ENCODE data around the gene PCSK6.
A peak's percentile ranks its signal among the peaks of the same experiment; 100 is the strongest.
"Not testable (repeated sequence)": the region's sequence is repeated elsewhere in the genome, so short reads cannot be mapped to it uniquely, and the experiment has no call there.

PCSK6 gene

DNA sequence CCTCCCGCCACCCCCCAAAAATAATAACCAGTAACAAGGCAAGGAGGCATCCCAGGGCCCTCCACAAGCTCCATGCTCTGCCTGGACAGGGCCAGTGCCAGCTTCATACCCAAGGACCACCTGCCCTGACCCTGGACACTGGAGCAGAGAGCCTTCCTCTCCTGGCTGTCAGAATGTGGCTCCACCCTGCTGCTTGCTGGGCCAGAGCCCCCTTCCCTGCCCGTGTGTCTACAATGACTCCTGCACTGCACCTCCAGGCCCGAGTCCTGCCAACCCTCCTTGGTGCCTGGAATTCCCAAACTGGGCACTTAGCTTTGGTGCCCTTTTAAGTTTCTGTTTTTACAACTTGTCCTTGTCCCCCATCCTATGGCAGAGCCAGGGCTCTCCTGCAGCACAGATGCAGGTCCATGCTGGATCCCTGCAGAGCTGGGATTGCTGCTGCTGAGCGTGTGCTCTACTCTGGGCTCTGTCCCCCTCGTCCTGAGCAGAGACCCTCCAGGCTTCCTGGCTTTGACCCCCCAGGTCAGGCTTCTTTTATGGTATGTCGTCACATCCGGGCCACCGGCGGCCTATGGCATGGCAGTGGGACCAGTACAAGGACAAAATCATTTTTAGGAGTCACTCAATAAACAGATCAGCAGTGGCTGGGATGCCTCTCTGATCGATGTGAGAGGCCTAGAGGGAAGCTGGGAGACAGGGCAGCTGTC lies 183.0 kb downstream of the PCSK6 start:
- no peak for DNase-seq

- no peak for DNase-seq
These were observed 183.7 kb downstream of the PCSK6 start for GRCh38 chr15:101305820-101306255.

DNA sequence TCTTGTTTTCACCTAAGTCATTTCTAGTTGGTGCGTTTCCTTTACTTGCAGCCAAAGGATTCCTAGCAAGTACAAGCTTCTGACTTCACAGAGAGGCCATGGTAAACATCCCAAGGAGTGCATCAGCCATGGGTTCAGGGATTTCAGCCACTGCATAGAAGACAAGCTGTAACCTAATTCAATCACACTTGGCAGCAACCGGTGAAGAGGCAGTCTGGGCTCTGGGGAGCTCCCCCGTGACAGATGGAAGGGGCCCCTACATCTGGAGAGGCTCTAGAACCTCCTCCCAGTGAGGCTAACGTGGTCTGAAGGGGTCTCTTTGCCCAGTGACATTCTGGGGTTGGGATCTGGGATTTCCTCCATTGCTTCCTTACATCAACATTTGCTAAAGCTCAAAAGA lies 186.1 kb downstream of the PCSK6 start:
- DNase-seq = no peak

DNA sequence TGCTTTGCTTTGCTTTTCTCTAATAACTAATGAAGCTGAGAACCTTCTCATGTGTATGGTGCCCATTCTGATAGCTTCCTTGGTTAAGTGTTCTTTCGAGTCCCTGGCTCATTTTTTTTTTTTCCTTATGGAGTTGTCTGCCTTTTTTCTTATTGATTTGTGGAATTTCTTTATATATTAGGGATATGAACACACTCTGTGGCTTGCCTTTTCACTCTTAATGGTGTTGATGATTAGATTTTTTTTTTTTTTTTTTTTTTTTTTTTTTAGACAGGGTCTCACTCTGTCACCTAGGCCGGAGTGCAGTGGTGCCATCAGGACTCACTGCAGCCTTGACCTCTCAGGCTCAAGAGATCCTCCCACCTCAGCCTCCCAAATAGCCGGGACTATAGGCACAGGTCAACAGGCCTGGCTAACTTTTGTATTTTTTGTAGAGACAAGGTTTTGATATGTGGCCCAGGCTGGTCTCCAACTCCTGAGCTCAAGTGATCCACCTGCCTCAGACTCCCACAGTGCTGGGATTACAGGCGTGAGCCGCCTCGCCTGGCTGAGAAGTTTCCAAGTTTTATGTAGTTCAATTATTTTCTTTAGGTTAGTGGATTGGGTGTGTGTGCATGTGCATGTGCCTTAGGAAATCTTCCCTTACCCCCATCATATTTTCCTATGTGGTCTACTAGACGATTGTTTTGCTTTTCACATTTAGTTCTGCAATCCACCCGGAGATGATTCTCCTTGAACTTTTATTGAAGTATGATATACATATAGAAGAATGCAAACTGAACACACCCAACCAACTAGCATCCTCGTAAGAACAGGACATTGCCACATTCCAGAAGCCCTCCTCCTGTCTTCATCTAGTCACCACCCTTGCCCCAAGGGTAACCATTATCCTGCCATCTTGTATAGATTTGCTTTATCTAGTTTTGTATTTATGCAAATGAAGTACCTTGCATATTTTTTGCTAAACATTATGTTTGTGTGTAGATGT lies 192.8 kb downstream of the PCSK6 start:
- no peak for DNase-seq

DNA sequence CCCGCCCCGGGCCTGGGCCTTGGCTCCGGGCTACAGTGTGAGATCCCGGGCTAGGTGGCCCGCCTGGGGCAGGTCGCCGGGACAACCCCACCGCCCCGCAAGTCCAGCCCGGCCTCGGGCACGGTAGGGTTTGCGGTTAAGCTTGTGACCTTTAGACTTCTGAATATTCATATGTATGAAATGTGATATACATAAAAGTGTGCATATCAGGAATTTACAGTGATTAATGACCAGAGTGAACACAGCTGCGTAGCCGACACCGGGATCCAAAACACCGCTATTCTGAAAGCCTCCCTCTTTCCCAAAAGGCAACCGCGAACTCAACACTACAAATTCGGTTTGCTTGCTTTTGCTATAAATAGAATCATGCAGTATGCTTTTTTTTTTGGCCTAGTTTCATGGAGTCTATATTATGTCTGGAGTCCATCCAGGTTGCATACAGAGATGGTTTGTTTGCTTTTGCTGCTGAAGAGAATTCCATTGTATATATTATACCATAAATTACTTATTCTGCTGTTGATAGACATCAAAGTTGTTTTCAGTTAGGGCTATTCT lies 193.8 kb downstream of the PCSK6 start:
- no peak for DNase-seq

GRCh38 chr15:101294731-101295606 lies 194.5 kb downstream of the PCSK6 start, which contains the start of gene SNRPA1:
Gene SNRPA1, minus strand, starts transcription at chr15:101295248. Its CDS starts 70 bp downstream, at chr15:101295178.
- peak; percentile 95 to 98 for DNase-seq

- no peak for DNase-seq
These were observed 196.4 kb downstream of the PCSK6 start for GRCh38 chr15:101293122-101293521.

- DNase-seq = peak; percentile 47 to 75
These were observed 200.5 kb downstream of the PCSK6 start for GRCh38 chr15:101288905-101289513.

- DNase-seq = not testable (repeated sequence)
These were observed 202.2 kb downstream of the PCSK6 start for GRCh38 chr15:101287342-101287741.

DNA sequence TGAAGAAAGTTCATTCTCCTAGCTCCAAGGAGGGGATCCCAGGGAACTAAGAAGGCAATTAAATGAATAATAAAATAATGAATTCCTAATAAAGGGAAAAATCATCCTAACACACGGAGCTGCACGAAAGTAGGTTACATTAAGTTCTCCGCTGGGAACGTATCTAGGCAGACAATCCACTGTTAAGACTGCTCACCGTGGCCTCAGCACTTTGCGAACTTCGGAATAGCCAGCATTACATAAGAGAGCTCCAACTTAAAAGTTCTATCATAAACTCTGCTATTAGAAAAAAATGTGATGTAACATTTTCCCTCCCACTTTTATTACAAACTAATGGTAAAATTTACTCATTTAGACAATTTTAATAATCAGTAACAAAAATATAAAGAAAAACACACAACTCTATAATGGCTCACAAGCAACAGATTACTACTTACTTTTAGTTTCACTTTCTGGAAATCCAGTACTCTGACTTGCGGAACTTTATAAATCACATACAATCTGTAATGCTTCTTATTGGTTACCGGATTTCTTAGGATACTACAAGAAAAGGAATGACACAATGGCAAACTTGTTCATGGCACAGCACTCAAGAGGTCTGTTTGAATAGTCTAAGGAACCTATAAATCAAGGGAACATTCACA lies 202.9 kb downstream of the PCSK6 start:
- DNase-seq = no peak

GRCh38 chr15:101283931-101284330 lies 205.6 kb downstream of the PCSK6 start:
- DNase-seq = no peak

DNA sequence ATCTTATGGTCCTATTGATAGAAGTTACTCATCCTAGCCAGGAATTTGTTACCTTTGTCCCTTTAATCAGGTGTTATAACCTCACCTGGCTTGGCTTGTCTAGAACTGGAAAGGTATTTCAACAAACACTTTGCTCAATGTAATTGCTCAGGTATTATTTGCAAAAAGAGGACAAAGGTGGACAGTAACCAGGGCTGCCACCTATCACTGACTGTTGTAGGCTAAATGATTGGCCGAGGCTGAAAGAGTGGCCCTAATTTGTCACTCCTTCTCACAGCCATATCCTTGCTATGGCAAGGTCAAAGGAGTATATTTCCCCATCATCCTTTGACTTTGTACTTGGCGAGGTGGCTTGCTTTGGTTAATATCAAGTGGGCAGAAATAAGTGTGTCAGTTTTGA lies 209.5 kb downstream of the PCSK6 start:
- DNase-seq = no peak

DNA sequence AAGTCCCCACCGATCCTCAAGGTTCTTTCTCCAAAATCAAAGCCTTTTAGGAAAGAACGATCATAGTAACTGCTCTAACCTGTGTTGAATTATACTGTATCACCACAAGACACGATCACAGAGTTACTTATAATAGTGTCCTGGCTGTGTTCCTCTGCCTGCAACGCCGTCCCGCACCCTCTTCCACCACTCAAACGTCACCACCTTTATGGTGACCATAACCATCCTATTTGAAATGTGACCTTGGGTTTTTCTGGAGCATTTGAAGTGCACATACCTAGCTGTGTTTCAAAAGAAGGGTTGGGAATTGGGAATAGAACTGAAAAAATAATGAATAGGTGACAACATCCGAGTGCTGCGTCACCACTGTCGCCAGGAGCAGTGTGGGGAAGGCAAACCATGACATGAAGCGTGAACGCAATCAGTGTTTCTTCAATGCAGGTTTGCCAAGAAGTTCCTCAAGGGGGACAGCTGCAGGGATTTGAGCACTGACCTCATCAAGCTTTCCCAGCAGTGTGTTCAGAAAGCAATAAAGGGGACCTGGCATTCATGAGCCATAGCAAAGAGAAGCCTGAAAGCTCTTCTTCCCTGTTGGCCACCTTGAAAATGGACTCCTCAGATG lies 211.5 kb downstream of the PCSK6 start:
- no peak for DNase-seq

DNA sequence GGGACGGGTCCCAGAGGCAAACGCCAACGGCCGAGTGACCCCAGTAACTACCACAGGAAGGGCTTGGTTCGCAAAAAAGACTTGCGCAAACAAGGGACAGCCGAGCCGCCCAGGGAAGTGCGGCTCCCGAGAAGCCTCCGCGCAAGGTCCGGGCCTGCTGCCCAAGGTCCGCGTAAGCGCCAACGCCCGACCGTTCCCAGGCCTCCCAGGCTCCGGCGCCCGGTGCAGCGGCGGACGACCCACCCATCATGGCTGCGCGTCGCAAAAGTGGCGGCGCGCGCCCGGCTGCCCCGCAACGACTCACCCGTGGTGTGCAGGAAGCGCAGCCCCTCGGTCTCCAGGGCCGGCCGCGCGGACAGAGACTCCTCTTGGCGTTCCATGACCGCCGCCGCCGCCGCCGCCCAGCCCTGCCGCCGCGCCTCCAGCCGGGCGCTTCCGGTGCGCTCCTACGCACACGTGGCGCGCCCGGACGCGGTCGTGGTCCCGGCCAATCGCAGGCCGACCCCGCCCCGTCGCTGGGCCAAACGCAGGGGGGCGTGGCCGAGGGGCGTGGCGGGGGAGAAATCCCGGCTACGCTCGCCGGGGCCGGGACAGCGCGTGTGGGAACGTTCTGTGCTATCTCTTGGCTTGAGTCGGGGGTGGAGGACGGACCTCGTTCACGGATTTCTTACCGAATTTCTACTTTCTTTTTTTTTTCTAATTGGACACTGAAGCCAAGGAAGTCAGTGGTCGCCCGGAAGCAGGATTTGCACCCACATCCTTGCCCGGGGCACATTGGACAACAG lies 212.3 kb downstream of the PCSK6 start, which contains the start of gene SELENOS:
Gene SELENOS, minus strand, starts transcription at position 448 of the 785 bp plus-strand sequence. Its CDS starts 68 bp downstream, at position 380.
- peak; percentile 91 to 96 for DNase-seq

- DNase-seq = peak in 1 of 2 donors; percentile 15
These were observed 212.9 kb downstream of the PCSK6 start for GRCh38 chr15:101276501-101277037.

DNA sequence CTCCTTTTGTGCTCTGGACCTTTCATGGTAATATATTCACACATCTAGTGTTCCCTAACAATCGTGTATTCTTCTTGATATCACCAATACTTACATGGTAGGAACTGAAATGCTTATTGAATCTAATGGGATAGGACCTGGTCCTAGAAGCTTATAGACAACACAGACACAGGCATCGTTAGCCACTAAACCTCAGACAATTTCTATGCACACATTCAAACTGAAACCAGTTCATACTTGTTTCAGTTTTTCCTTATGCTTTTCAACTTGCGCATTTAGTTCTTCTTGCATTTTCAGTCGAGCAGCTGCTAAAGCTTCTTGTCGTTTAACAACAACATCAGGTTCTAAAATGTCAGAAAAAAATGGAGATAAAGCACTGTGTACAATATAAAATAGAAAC lies 214.5 kb downstream of the PCSK6 start:
- DNase-seq = no peak

- no peak for DNase-seq
These were observed 216.0 kb downstream of the PCSK6 start for GRCh38 chr15:101273534-101273933.

DNA sequence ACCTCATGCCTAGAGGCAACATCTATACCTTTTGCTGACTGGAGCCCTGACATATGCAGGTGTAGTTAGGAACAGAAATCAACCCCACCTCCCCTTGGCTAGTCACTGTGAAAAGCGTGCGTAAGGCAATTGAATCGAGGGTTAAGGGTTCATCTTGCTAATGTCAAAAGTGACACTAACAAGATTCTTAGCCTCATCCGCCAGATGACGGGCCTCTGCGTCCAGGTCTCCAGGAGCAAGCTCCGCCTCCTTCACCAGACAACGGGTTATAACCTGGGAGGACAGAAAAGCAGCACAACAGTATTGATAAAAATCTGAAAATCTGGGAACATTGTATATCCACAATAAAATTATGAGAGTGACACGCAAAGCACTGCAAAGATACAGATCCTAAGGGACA lies 216.9 kb downstream of the PCSK6 start:
- no peak for DNase-seq

- no peak for DNase-seq
These were observed 219.9 kb downstream of the PCSK6 start for GRCh38 chr15:101269479-101270223.
